ENCODE results near the gene CCDC51. TPM values are rescaled to one million over a fixed set of nuclear protein-coding genes. Genes with fewer than 3 reads are reported as not detected.
A peak's percentile ranks its signal among the peaks of the same experiment; 100 is the strongest.

The CCDC51 gene
- total and polyA plus RNA-seq, 2 of the 13 experiments (the other 11 are each of a cell fraction or from before 2014, with no cell fraction given), result 18.1 to 29.4 TPM

GRCh38 chr3:48428572-48429316, 11.2 kb downstream of the CCDC51 start (continued):
- TF ChIP-seq ZNF281 (CRISPR knock-in tag; IDR thresholded peaks at IDR 0.05; ENCODE audit: borderline replicate concordance) (no peak), HDAC6 (IDR thresholded peaks at IDR 0.05; ENCODE audit: low read depth, low read length) (no peak), JARID2 (CRISPR knock-in tag; IDR thresholded peaks at IDR 0.05; ENCODE audit: insufficient replicate concordance) (no peak), NFE2 (CRISPR knock-in tag; IDR thresholded peaks at IDR 0.05) (no peak), MAF1 (CRISPR knock-in tag; IDR thresholded peaks at IDR 0.05; ENCODE audit: borderline replicate concordance) (no peak), DR1 (CRISPR knock-in tag; IDR thresholded peaks at IDR 0.05) (0 out of 2 replicates have a peak, but pooled peaks have one; percentile 24), ZSCAN21 (CRISPR knock-in tag; IDR thresholded peaks at IDR 0.05; ENCODE audit: borderline replicate concordance) (no peak; the same call in 1 of the 2 replicates), PHF21A (CRISPR knock-in tag; IDR thresholded peaks at IDR 0.05) (peak; percentile 73), ZNF296 (CRISPR knock-in tag; conservative IDR thresholded peaks at IDR 0.05) (no peak), ZSCAN5A (CRISPR knock-in tag; IDR thresholded peaks at IDR 0.05; ENCODE audit: borderline replicate concordance) (no peak), ZNF562 (CRISPR knock-in tag; IDR thresholded peaks at IDR 0.05; ENCODE audit: borderline replicate concordance) (no peak), MEF2D (CRISPR knock-in tag; IDR thresholded peaks at IDR 0.05) (no peak; the same call in 1 of the 2 replicates), HCFC1 (IDR thresholded peaks at IDR 0.05; ENCODE audit: low read depth, low read length) (no peak), ZNF75D (CRISPR knock-in tag; IDR thresholded peaks at IDR 0.05; ENCODE audit: borderline replicate concordance) (no peak), HMGXB4 (CRISPR knock-in tag; IDR thresholded peaks at IDR 0.05; ENCODE audit: borderline replicate concordance in 1 of 2, low read depth in 1 of 2) (0 out of 4 replicates have a peak, but pooled peaks of 1 of the 2 experiments have one; percentile 38), ZNF629 (CRISPR knock-in tag; conservative IDR thresholded peaks at IDR 0.05) (no peak), ZNF678 (CRISPR knock-in tag; IDR thresholded peaks at IDR 0.05) (no peak), ZNF788 (CRISPR knock-in tag; IDR thresholded peaks at IDR 0.05; ENCODE audit: borderline replicate concordance) (no peak; the same call in 1 of the 2 replicates), SMC3 (IDR thresholded peaks at IDR 0.05; ENCODE audit: low read length) (no peak)
- TF ChIP-seq, protein P1, sequence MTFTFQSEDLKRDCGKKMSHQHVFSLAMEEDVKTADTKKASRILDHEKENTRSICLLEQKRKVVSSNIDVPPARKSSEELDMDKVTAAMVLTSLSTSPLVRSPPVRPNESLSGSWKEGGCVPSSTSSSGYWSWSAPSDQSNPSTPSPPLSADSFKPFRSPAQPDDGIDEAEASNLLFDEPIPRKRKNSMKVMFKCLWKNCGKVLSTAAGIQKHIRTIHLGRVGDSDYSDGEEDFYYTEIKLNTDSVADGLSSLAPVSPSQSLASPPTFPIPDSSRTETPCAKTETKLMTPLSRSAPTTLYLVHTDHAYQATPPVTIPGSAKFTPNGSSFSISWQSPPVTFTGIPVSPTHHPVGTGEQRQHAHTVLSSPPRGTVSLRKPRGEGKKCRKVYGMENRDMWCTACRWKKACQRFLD (CRISPR knock-in tag; IDR thresholded peaks at IDR 0.05; ENCODE audit: borderline replicate concordance), result no peak

All from HepG2 (cell line).